ENCODE measurements around the gene DNAJC5.

GRCh38 chr20:63956664-63957003, 61.7 kb downstream of the DNAJC5 start:
- no peak for TF ChIP-seq CTCF (IDR thresholded peaks at IDR 0.05; ENCODE audit: low read length)
- no peak for TF ChIP-seq EZH2 (IDR thresholded peaks at IDR 0.05; ENCODE audit: borderline replicate concordance, low read length)
